GM20431 (cell line): Measurements from ENCODE around the gene ALK.

Source experiments
- in situ Hi-C: fragments of 300-500 bp; cut with MseI, MboI; formaldehyde crosslinking; loops from one replicate; pipeline ENCODE4 v1.15.0; 2020; ENCODE audit warnings: low sequenced_read_pairs; ENCODE audit not compliant: unreplicated experiment

The ALK gene

GRCh38 chr2:29628108-29628745, 293.2 kb downstream of the ALK start:
- in situ Hi-C loops = no loop called here

GRCh38 chr2:29627279-29627711, 294.1 kb downstream of the ALK start:
- in situ Hi-C loops = no loop called here

GRCh38 chr2:29620890-29621289, 300.5 kb downstream of the ALK start:
- in situ Hi-C loops = no loop called here

- in situ Hi-C loops = no loop called here
These were observed 301.7 kb downstream of the ALK start for GRCh38 chr2:29619689-29620088.

- in situ Hi-C loops = no loop called here
These were observed 303.4 kb downstream of the ALK start for GRCh38 chr2:29618024-29618423.

- in situ Hi-C loops = no loop called here
These were observed 304.0 kb downstream of the ALK start for GRCh38 chr2:29617351-29617750.

GRCh38 chr2:29616569-29616968, 304.8 kb downstream of the ALK start:
- in situ Hi-C loops = no loop called here

- in situ Hi-C loops = no loop called here
These were observed 305.5 kb downstream of the ALK start for GRCh38 chr2:29615841-29616240.

- in situ Hi-C loops = no loop called here
These were observed 306.2 kb downstream of the ALK start for GRCh38 chr2:29615183-29615582.

- in situ Hi-C loops = no loop called here
These were observed 307.0 kb downstream of the ALK start for GRCh38 chr2:29614295-29614830.

- in situ Hi-C loops = no loop called here
These were observed 307.6 kb downstream of the ALK start for GRCh38 chr2:29613792-29614266.

- in situ Hi-C loops = no loop called here
These were observed 308.3 kb downstream of the ALK start for GRCh38 chr2:29613067-29613466.

- in situ Hi-C loops = no loop called here
These were observed 308.8 kb downstream of the ALK start for GRCh38 chr2:29612568-29612967.

- in situ Hi-C loops = no loop called here
These were observed 309.5 kb downstream of the ALK start for GRCh38 chr2:29611850-29612249.

GRCh38 chr2:29611261-29611660, 310.1 kb downstream of the ALK start:
- in situ Hi-C loops = no loop called here

GRCh38 chr2:29610569-29610968, 310.8 kb downstream of the ALK start:
- in situ Hi-C loops = no loop called here

- in situ Hi-C loops = no loop called here
These were observed 314.4 kb downstream of the ALK start for GRCh38 chr2:29607038-29607420.

- in situ Hi-C loops = no loop called here
These were observed 315.0 kb downstream of the ALK start for GRCh38 chr2:29606104-29607037.

- in situ Hi-C loops = no loop called here
These were observed 318.0 kb downstream of the ALK start for GRCh38 chr2:29603341-29603740.

GRCh38 chr2:29601872-29602271, 319.5 kb downstream of the ALK start:
- in situ Hi-C loops = no loop called here

- in situ Hi-C loops = no loop called here
These were observed 320.1 kb downstream of the ALK start for GRCh38 chr2:29601321-29601720.
